ENCODE data around the gene UBE2D1. TPM values are rescaled to one million over a fixed set of nuclear protein-coding genes. Genes with fewer than 3 reads are reported as not detected.

UBE2D1 gene
- total RNA-seq, 1 donor from 2014 or later, result 33.3 TPM

GRCh38 chr10:58373442-58373827, 38.6 kb downstream of the UBE2D1 start:
- peaks cover 3% of the 10 kb centered on the region for H3K36me3 Mint-ChIP-seq (ENCODE audit: insufficient read depth)
- peaks cover 7% of the 10 kb centered on the region for H3K4me1 Mint-ChIP-seq (ENCODE audit: low read depth)
- no peaks in the 10 kb centered on the region for H3K9me3 Mint-ChIP-seq (ENCODE audit: low read depth)
- H3K27ac Mint-ChIP-seq, result no peak overlapping the region
- H3K27me3 Mint-ChIP-seq, result no peaks in the 10 kb centered on the region
- no peak overlapping the region for H3K4me3 Mint-ChIP-seq (ENCODE audit: low read depth)
- no peak for TF ChIP-seq CTCF (IDR thresholded peaks at IDR 0.05; ENCODE audit: unreplicated experiment)
- no peak for DNase-seq (ENCODE audit: low spot score, unreplicated experiment)

- H3K4me3 Mint-ChIP-seq (ENCODE audit: low read depth), result no peak overlapping the region
- no peaks in the 10 kb centered on the region for H3K27me3 Mint-ChIP-seq
- peaks cover 23% of the 10 kb centered on the region for H3K4me1 Mint-ChIP-seq (ENCODE audit: low read depth)
- H3K9me3 Mint-ChIP-seq (ENCODE audit: low read depth), result no peaks in the 10 kb centered on the region
- H3K27ac Mint-ChIP-seq, result no peak overlapping the region
- H3K36me3 Mint-ChIP-seq (ENCODE audit: insufficient read depth), result peaks cover 3% of the 10 kb centered on the region
- no peak for DNase-seq (ENCODE audit: low spot score, unreplicated experiment)
- TF ChIP-seq CTCF (IDR thresholded peaks at IDR 0.05; ENCODE audit: unreplicated experiment), result no peak
These were observed 47.7 kb downstream of the UBE2D1 start for GRCh38 chr10:58382489-58382995.

- TF ChIP-seq CTCF (IDR thresholded peaks at IDR 0.05; ENCODE audit: unreplicated experiment), result no peak
- H3K27ac Mint-ChIP-seq, result no peak overlapping the region
- no peaks in the 10 kb centered on the region for H3K9me3 Mint-ChIP-seq (ENCODE audit: low read depth)
- peaks cover 6% of the 10 kb centered on the region for H3K36me3 Mint-ChIP-seq (ENCODE audit: insufficient read depth)
- no peak for DNase-seq (ENCODE audit: low spot score, unreplicated experiment)
- peaks cover 23% of the 10 kb centered on the region for H3K4me1 Mint-ChIP-seq (ENCODE audit: low read depth)
- H3K4me3 Mint-ChIP-seq (ENCODE audit: low read depth), result peak overlapping the region; percentile 98
- H3K27me3 Mint-ChIP-seq, result no peaks in the 10 kb centered on the region
These were observed 49.3 kb downstream of the UBE2D1 start for GRCh38 chr10:58384095-58384494.

- H3K27me3 Mint-ChIP-seq, result no peaks in the 10 kb centered on the region
- H3K4me3 Mint-ChIP-seq (ENCODE audit: low read depth), result peak overlapping the region; percentile 98
- H3K36me3 Mint-ChIP-seq (ENCODE audit: insufficient read depth), result peaks cover 9% of the 10 kb centered on the region
- H3K27ac Mint-ChIP-seq, result peak overlapping the region; percentile 98
- no peaks in the 10 kb centered on the region for H3K9me3 Mint-ChIP-seq (ENCODE audit: low read depth)
- no peak for TF ChIP-seq CTCF (IDR thresholded peaks at IDR 0.05; ENCODE audit: unreplicated experiment)
- DNase-seq (ENCODE audit: low spot score, unreplicated experiment), result no peak
- H3K4me1 Mint-ChIP-seq (ENCODE audit: low read depth), result peaks cover 23% of the 10 kb centered on the region
These were observed 49.8 kb downstream of the UBE2D1 start for GRCh38 chr10:58384544-58384998.

GRCh38 chr10:58384999-58385783, 50.4 kb downstream of the UBE2D1 start, which contains the start of gene TFAM:
TFAM (plus strand) TSS chr10:58385410; CDS start chr10:58385548, 138 bp downstream.
- peaks cover 23% of the 10 kb centered on the region for H3K4me1 Mint-ChIP-seq (ENCODE audit: low read depth)
- peak; percentile 55 for TF ChIP-seq CTCF (IDR thresholded peaks at IDR 0.05; ENCODE audit: unreplicated experiment)

More at GRCh38 chr10:58384999-58385783, 50.4 kb downstream of the UBE2D1 start, which contains the start of gene TFAM:
- Mint-ChIP-seq H3K27me3 (no peaks in the 10 kb centered on the region), H3K9me3 (ENCODE audit: low read depth) (no peaks in the 10 kb centered on the region), H3K4me3 (ENCODE audit: low read depth) (peak within 1 kb of the TSS; percentile 98), H3K36me3 (ENCODE audit: insufficient read depth) (peaks cover 13% of the 10 kb centered on the region), H3K27ac (peak within 1 kb of the TSS; percentile 98)
- DNase-seq (ENCODE audit: low spot score, unreplicated experiment), result peak; percentile 93
